HepG2 (cell line): ENCODE data around the gene NLRP11. TPM values are rescaled to one million over a fixed set of nuclear protein-coding genes. Genes with fewer than 3 reads are reported as not detected.

Experiments used
- ATAC-seq: fragments of 200-7000 bp; cut with Tn5 transposase; 3 replicates; pipeline ENCODE4 v1.9.1; 2020; ENCODE audit warnings: mild to moderate bottlenecking, moderate library complexity
- BruUV-seq: library from RNA; stranded (reverse); fragments of 400-500 nt; replicated peaks from 2 replicates; lab custom pipeline; 2021; lab: Mats Ljungman, UMichigan
- CTCF ChIA-PET: fragments of 300-600 bp; formaldehyde crosslinking; extraction: SDS; loops from one replicate; lab custom pipeline; 2021; ENCODE audit warnings: low total read pairs, inconsistent platforms, low intra/inter-chr PET ratio; lab: Yijun Ruan, JAX
- POLR2A ChIA-PET: fragments of 350-600 bp; sonication (Branson Sonifier 250); formaldehyde crosslinking; loops from one replicate; lab custom pipeline; 2020; ENCODE audit warnings: antibody characterized with exemption, inconsistent platforms; lab: Yijun Ruan, JAX
- DNase-seq: peaks from one replicate; pipeline ENCODE4 v3.0.0-alpha.2; 2015; ENCODE audit warnings: low spot score
- FAIRE-seq: peaks from 3 replicates; lab custom pipeline; 2011; peaks lifted over from hg19 to GRCh38; lab: Jason Lieb, UNC
- H2AFZ ChIP-seq: one replicate; pipeline ENCODE4 v1.6.1; 2011; ENCODE audit warnings: low read length, inconsistent platforms
- H3K27ac ChIP-seq: fragments of 300-600 bp; 3 replicates; pipeline ENCODE4 v1.8.0; 2011; ENCODE audit warnings: mixed run types, mild to moderate bottlenecking, mixed read lengths, low read length, inconsistent platforms; ENCODE audit not compliant: insufficient read depth; ENCODE audit errors: extremely low read length
- H3K27me3 ChIP-seq, 2 experiments: fragments of 200-600 bp in 1 of 2; 2 replicates in 1 of 2; 3 replicates in 1 of 2; pipeline versions ENCODE4 v1.6.0 to v1.8.0; 2011; ENCODE audit warnings: low read length in 2 of 2, mild to moderate bottlenecking in 2 of 2, moderate library complexity in 2 of 2, inconsistent platforms in 1 of 2; ENCODE audit not compliant: insufficient read depth in 2 of 2, control insufficient read depth in 1 of 2
- H3K36me3 ChIP-seq, 2 experiments: fragments of 200-600 bp in 1 of 2; replicated peaks in 1 of 2; 2 replicates in 1 of 2; 3 replicates in 1 of 2; pipeline versions ENCODE4 v1.5.1 to v1.8.0; 2011; ENCODE audit warnings: low read length in 2 of 2, inconsistent platforms in 1 of 2; ENCODE audit not compliant: insufficient read depth in 2 of 2, control insufficient read depth in 1 of 2
- H3K4me1 ChIP-seq: 2 replicates; pipeline ENCODE4 v1.5.1; 2012; ENCODE audit warnings: low read length, inconsistent platforms; ENCODE audit not compliant: insufficient read depth
- H3K4me2 ChIP-seq: 2 replicates; pipeline ENCODE4 v1.6.0; 2011; ENCODE audit warnings: low read depth, low read length, inconsistent platforms
- H3K4me3 ChIP-seq, 3 experiments: fragments of 200-600 bp in 1 of 3; sonication (generic), shearing (Covaris generic) in 1 of 3; replicated peaks in 1 of 3; 2 replicates each; pipeline ENCODE4 v1.5.1; 2011 to 2016; ENCODE audit warnings: low read length in 3 of 3, inconsistent platforms in 2 of 3, low read depth in 2 of 3, mild to moderate bottlenecking in 2 of 3, control low read depth in 1 of 3, mixed read lengths in 1 of 3; ENCODE audit not compliant: insufficient read depth in 1 of 3
- H3K79me2 ChIP-seq: one replicate; pipeline ENCODE4 v1.6.1; 2011; ENCODE audit warnings: low read length, inconsistent platforms; ENCODE audit not compliant: insufficient read depth
- H3K9ac ChIP-seq: 2 replicates; pipeline ENCODE4 v1.6.0; 2011; ENCODE audit warnings: mild to moderate bottlenecking, low read depth, low read length, inconsistent platforms; ENCODE audit not compliant: insufficient read depth
- H3K9me3 ChIP-seq: 2 replicates; pipeline ENCODE4 v1.5.1; 2012; ENCODE audit warnings: mild to moderate bottlenecking, low read length
- H4K20me1 ChIP-seq: 2 replicates; pipeline ENCODE4 v1.6.0; 2011; ENCODE audit warnings: inconsistent platforms, mild to moderate bottlenecking, low read length, moderate library complexity; ENCODE audit not compliant: insufficient read depth
- ARID5B ChIP-seq: IDR thresholded peaks from 2 replicates; pipeline ENCODE4 v1.4.0; 2020; ENCODE audit warnings: mild to moderate bottlenecking, missing genetic modification reagents
- ATF7 ChIP-seq, 2 experiments: fragments of 450-650 bp in 1 of 2; sonication (generic) in 1 of 2; formaldehyde crosslinking in 1 of 2; IDR thresholded peaks; 2 replicates each; pipeline versions ENCODE4 v1.4.0 to v1.6.1; 2016 to 2020; ENCODE audit warnings: antibody characterized with exemption in 1 of 2, mild to moderate bottlenecking in 1 of 2, missing genetic modification reagents in 1 of 2
- ELK4 ChIP-seq: sonication (generic); formaldehyde crosslinking; IDR thresholded peaks from 2 replicates; pipeline ENCODE4 v1.9.0; 2021; ENCODE audit warnings: missing genetic modification reagents, borderline replicate concordance
- FOXA1 ChIP-seq, 2 experiments: fragments of 450-650 bp in 1 of 2; sonication (generic) in 1 of 2; formaldehyde crosslinking in 1 of 2; IDR thresholded peaks; 2 replicates each; pipeline versions ENCODE4 v1.4.0 to v1.6.1; 2016 to 2020; ENCODE audit warnings: missing genetic modification reagents in 1 of 2
- HNRNPL ChIP-seq: fragments of 200-400 bp; formaldehyde crosslinking; IDR thresholded peaks from 2 replicates; pipeline ENCODE4 v1.6.1; 2017; ENCODE audit warnings: mild to moderate bottlenecking, low read depth, low read length
- LRRFIP1 ChIP-seq: sonication (generic); formaldehyde crosslinking; conservative IDR thresholded peaks from 2 replicates; pipeline ENCODE4 v1.4.0; 2020; ENCODE audit warnings: missing genetic modification reagents
- PHF21A ChIP-seq: sonication (generic); formaldehyde crosslinking; IDR thresholded peaks from 2 replicates; pipeline ENCODE4 v1.5.0; 2020; ENCODE audit warnings: mild to moderate bottlenecking, missing genetic modification reagents
- POLR2G ChIP-seq: fragments of 200-400 bp; formaldehyde crosslinking; IDR thresholded peaks from 2 replicates; pipeline ENCODE4 v1.6.1; 2018; ENCODE audit warnings: mild to moderate bottlenecking, low read depth, low read length, moderate library complexity
- TARDBP ChIP-seq: sonication (generic); formaldehyde crosslinking; IDR thresholded peaks from 2 replicates; pipeline ENCODE4 v1.8.0; 2022; ENCODE audit warnings: mild to moderate bottlenecking, missing genetic modification reagents
- TFDP2 ChIP-seq: sonication (generic); formaldehyde crosslinking; IDR thresholded peaks from 2 replicates; pipeline ENCODE4 v1.4.0; 2020; ENCODE audit warnings: missing genetic modification reagents
- U2AF2 ChIP-seq: fragments of 200-400 bp; formaldehyde crosslinking; IDR thresholded peaks from 2 replicates; pipeline ENCODE4 v1.6.1; 2017; ENCODE audit warnings: low read depth, mild to moderate bottlenecking, low read length
- ZMYM4 ChIP-seq: sonication (generic); formaldehyde crosslinking; IDR thresholded peaks from 2 replicates; pipeline ENCODE4 v1.8.1; 2023; ENCODE audit warnings: mild to moderate bottlenecking, missing genetic modification reagents
- ZNF430 ChIP-seq: sonication (generic); formaldehyde crosslinking; IDR thresholded peaks from 2 replicates; pipeline ENCODE4 v1.9.0; 2021; ENCODE audit warnings: mild to moderate bottlenecking, missing genetic modification reagents
- ZNF607 ChIP-seq: sonication (generic); formaldehyde crosslinking; IDR thresholded peaks from 2 replicates; pipeline ENCODE4 v1.5.1; 2020; ENCODE audit warnings: missing genetic modification reagents, mild to moderate bottlenecking, borderline replicate concordance
- ZNF775 ChIP-seq: sonication (generic); formaldehyde crosslinking; IDR thresholded peaks from 2 replicates; pipeline ENCODE4 v1.4.0; 2020; ENCODE audit warnings: missing genetic modification reagents, mild to moderate bottlenecking, moderate library complexity, borderline replicate concordance
- WGBS: methylation state at CpG from one replicate; pipeline ENCODE4 v1.1.6; 2017; ENCODE audit warnings: low lambda C conversion rate; 5-methylcytosine and 5-hydroxymethylcytosine counted together
- in situ Hi-C: cut with HindIII; loops from 2 replicates; pipeline ENCODE4 v1.10.0; 2017; ENCODE audit warnings: low pct_unique_long_range_greater_than_20kb; ENCODE audit not compliant: extremely low pct_ligation_motif_present
- intact Hi-C: fragments of 100-400 bp; cut with micrococcal nuclease; formaldehyde crosslinking; loops from one replicate; pipeline ENCODE4 v1.10.0; 2022; ENCODE audit not compliant: unreplicated experiment
- polyA plus RNA-seq, 8 experiments: library from polyadenylated mRNA; depleted of rRNA in 3 of 8; stranded (reverse) in 7 of 8; unstranded in 1 of 8; fragments of >200 nt; fragmentation: Illumina TruSeq in 4 of 8; extraction: Trizol in 4 of 8; gene quantifications; 2 replicates each; pipeline versions ENCODE4 v1.2.1 to v1.2.3, GENCODE V29; 2011 to 2016; ENCODE audit warnings: low read depth in 4 of 8, missing spikeins in 1 of 8, mixed read lengths in 1 of 8; ENCODE audit not compliant: insufficient read depth in 1 of 8
- total RNA-seq, 5 experiments: library from RNA; depleted of rRNA; stranded (reverse); fragments of >200 nt; fragmentation: Illumina TruSeq; extraction: Trizol; gene quantifications; 2 replicates each; pipeline ENCODE4 v1.2.3, GENCODE V29; 2016; ENCODE audit warnings: low read depth in 1 of 5

NLRP11 gene
- total and polyA plus RNA-seq, 2 of the 13 experiments (the other 11 are each of a cell fraction or from before 2014, with no cell fraction given), result 0.02 TPM; not detected in 1

GRCh38 chr19:55857149-55857548 lies 25.4 kb upstream of the NLRP11 start (continued):
- TF ChIP-seq ARID5B (CRISPR knock-in tag), result no peak
- no peak for TF ChIP-seq LRRFIP1
- TF ChIP-seq, all 625 proteins: peak for 0

GRCh38 chr19:55855160-55855559 lies 23.4 kb upstream of the NLRP11 start:
- WGBS, result 0% methylated on average over 1 of the region's 1 CpG

More at GRCh38 chr19:55855160-55855559, 23.4 kb upstream of the NLRP11 start:
- no peak for DNase-seq
- Histone ChIP-seq H3K9ac (no peak overlapping the region), H3K79me2 (no peaks in the 10 kb centered on the region), H3K27ac (no peak overlapping the region), H3K9me3 (no peaks in the 10 kb centered on the region), H3K4me2 (no peak overlapping the region), H3K36me3 (no peaks in the 10 kb centered on the region), H2AFZ (no peak overlapping the region), H4K20me1 (no peaks in the 10 kb centered on the region), H3K4me3 (no peak overlapping the region), H3K27me3 (peaks cover 3 to 23% of the 10 kb centered on the region in 2 experiments; a peak in 4 of 5 replicates), H3K4me1 (no peaks in the 10 kb centered on the region)
- ChIA-PET POLR2A (no interaction called here), CTCF (no interaction called here)
- TF ChIP-seq POLR2G (no peak), ZMYM4 (no peak), U2AF2 (no peak), PHF21A (CRISPR knock-in tag) (no peak), FOXA1 (IDR thresholded peaks at IDR 0.05) (no peak), FOXA1 (CRISPR knock-in tag; IDR thresholded peaks at IDR 0.05) (no peak), TFDP2 (CRISPR knock-in tag) (no peak), TARDBP (CRISPR knock-in tag) (no peak), ZNF775 (CRISPR knock-in tag) (no peak), ELK4 (CRISPR knock-in tag) (no peak), HNRNPL (no peak), ZNF430 (CRISPR knock-in tag) (no peak), ATF7 (IDR thresholded peaks at IDR 0.05) (no peak), ATF7 (CRISPR knock-in tag; IDR thresholded peaks at IDR 0.05) (no peak), ZNF607 (CRISPR knock-in tag) (no peak)
- in situ Hi-C loops (no loop called here), intact Hi-C loops (no loop called here)
- ATAC-seq, result no peak
- BruUV-seq, result no TSS peak
- FAIRE-seq, result no peak
